ENCODE measurements around the gene TBXA2R.
A peak's percentile ranks its signal among the peaks of the same experiment; 100 is the strongest.

Gene TBXA2R

DNA sequence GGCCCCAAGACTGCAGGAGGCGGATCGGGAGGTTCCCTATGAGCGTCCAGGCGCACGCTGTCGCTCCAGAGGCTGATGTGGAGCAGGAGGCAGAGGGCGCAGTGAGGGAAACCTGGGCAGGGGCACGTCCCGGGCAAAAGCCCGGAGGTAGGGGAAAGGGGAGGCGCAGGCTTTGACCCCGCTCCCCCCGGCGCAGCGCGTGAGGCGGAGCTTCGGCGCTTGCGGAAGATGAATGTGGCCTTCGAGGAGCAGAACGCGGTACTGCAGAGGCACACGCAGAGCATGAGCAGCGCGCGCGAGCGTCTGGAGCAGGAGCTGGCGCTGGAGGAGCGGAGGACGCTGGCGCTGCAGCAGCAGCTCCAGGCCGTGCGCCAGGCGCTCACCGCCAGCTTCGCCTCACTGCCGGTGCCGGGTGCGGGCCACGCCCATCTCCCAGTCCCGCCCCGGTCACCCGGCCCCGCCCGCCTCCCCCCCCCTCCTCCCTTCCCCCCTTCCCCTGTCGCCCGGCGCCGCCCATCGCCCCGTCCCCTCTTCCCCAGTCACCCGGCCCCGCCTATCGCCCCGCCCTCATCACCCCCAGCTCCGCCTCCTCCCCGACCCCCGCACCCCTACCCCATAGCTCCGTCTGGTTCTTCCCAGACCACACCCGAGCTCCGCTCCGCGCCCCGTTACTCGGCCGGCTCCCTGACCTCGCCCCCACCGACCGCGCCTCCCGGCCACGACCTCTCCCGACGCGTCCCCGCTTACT, 29.8 kb downstream of the TBXA2R start:
- TF ChIP-seq GATA2 (IDR thresholded peaks at IDR 0.05; ENCODE audit: low read depth, low read length) (no peak), GATA3 (IDR thresholded peaks at IDR 0.05; ENCODE audit: low read depth, low read length) (no peak)

GRCh38 chr19:3575949-3576673, 30.6 kb downstream of the TBXA2R start:
- TF ChIP-seq GATA2 (IDR thresholded peaks at IDR 0.05; ENCODE audit: low read depth, low read length) (no peak), GATA3 (IDR thresholded peaks at IDR 0.05; ENCODE audit: low read depth, low read length) (no peak)

DNA sequence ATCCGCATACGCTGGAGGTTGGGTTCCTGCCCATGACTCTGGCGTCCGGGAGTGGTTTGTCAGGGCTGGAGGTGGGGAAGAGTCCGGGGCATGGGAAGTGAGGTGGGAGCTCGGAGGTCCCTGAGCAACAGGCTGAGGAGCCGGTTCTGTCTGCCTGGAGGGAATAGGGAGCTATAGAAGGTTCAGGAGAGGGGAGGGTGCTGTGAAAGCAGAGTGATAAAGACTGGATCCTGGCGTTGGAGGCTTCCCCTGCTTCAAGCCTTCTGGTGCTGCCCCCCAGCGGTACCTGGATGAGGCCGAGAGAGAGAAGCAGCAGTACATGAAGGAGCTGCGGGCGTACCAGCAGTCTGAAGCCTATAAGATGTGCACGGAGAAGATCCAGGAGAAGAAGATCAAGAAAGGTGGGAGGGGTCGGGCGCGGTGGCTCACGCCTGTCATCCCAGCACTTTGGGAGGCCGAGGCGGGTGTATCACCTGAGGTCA, 31.4 kb downstream of the TBXA2R start:
- no peak for TF ChIP-seq GATA2 (IDR thresholded peaks at IDR 0.05; ENCODE audit: low read depth, low read length)
- no peak for TF ChIP-seq GATA3 (IDR thresholded peaks at IDR 0.05; ENCODE audit: low read depth, low read length)

GRCh38 chr19:3573858-3574637, 32.6 kb downstream of the TBXA2R start:
- TF ChIP-seq GATA2 (IDR thresholded peaks at IDR 0.05; ENCODE audit: low read depth, low read length) (no peak), GATA3 (IDR thresholded peaks at IDR 0.05; ENCODE audit: low read depth, low read length) (no peak)

GRCh38 chr19:3573162-3573857, 33.4 kb downstream of the TBXA2R start:
- TF ChIP-seq GATA3 (IDR thresholded peaks at IDR 0.05; ENCODE audit: low read depth, low read length) (no peak), GATA2 (IDR thresholded peaks at IDR 0.05; ENCODE audit: low read depth, low read length) (no peak)

GRCh38 chr19:3572855-3573161, 33.9 kb downstream of the TBXA2R start, which contains the start of gene HMG20B:
Gene HMG20B (plus strand): TSS chr19:3572944. CDS start chr19:3573310, 366 bp downstream.
- TF ChIP-seq GATA2 (IDR thresholded peaks at IDR 0.05; ENCODE audit: low read depth, low read length) = no peak
- TF ChIP-seq GATA3 (IDR thresholded peaks at IDR 0.05; ENCODE audit: low read depth, low read length) = no peak

GRCh38 chr19:3572132-3572854, 34.4 kb downstream of the TBXA2R start:
- no peak for TF ChIP-seq GATA3 (IDR thresholded peaks at IDR 0.05; ENCODE audit: low read depth, low read length)
- TF ChIP-seq GATA2 (IDR thresholded peaks at IDR 0.05; ENCODE audit: low read depth, low read length) = peak; percentile 94

GRCh38 chr19:3570606-3571011, 36.1 kb downstream of the TBXA2R start:
- TF ChIP-seq GATA2 (IDR thresholded peaks at IDR 0.05; ENCODE audit: low read depth, low read length) (no peak), GATA3 (IDR thresholded peaks at IDR 0.05; ENCODE audit: low read depth, low read length) (no peak)

DNA sequence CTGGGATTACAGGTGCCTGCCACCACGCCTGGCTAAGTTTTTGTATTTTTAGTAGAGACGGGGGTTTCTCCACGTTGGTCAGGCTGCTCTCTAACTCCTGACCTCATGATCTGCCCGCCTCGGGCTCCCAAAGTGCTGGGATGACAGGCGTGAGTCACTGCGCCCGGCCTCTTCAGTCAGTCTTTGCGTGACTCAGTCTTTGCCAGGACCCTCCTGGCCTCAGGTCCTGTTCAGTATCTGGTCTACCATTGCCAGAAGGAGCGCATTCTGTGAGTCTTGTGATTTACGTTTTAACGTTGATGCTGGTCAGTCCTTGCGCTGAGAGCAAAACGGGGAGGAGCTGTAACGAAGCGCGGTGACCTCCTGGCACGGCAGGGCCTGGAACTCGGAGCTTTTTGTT, 41.5 kb downstream of the TBXA2R start:
- TF ChIP-seq GATA2 (IDR thresholded peaks at IDR 0.05; ENCODE audit: low read depth, low read length) = no peak
- TF ChIP-seq GATA3 (IDR thresholded peaks at IDR 0.05; ENCODE audit: low read depth, low read length) = no peak

DNA sequence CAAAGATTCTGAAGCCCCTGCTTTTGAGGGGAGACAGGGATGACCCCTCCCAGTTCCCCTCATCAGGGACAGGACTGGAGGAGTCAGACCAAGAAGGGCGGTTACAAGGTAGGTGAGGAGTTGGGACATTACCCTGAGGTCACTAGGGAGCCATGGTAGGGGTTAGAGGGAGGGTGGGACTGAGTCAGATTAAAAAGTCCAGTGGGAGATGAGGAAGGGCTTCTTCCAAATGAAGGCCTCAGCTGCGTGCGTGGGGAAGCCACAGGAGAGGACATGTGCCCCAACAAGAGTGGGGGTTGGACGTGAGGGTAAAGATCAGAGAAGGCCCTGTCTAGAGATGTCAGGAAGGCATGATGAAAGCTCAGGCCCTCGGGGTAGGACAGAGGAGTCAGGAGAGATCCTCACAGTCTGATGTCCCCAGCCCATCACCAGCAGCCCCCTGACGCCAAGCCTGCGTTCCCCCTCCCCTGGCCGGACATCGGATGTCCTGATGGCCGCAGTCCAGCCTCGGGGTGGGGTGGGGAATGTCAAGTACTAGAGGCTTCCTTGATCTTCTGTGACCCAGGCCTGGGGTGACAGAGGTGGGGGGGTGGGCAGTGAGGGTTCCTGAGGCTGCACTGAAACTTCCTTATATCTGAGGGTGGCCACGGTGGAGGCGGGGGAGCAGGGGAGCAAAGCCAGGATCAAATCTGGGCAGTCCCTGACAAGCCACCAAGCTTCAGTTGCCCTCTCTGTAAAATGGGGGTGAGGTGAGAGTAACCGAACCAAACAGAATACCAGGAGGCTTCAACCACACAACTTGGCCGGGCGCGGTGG, 42.8 kb downstream of the TBXA2R start:
- TF ChIP-seq GATA3 (IDR thresholded peaks at IDR 0.05; ENCODE audit: low read depth, low read length) (no peak), GATA2 (IDR thresholded peaks at IDR 0.05; ENCODE audit: low read depth, low read length) (no peak)

- no peak for TF ChIP-seq GATA3 (IDR thresholded peaks at IDR 0.05; ENCODE audit: low read depth, low read length)
- no peak for TF ChIP-seq GATA2 (IDR thresholded peaks at IDR 0.05; ENCODE audit: low read depth, low read length)
These were observed 49.0 kb downstream of the TBXA2R start, which contains the start of gene MFSD12 for GRCh38 chr19:3557461-3558248. Gene MFSD12 (minus strand): TSS chr19:3557586. CDS start chr19:3557403, 183 bp downstream.

Measured in SH-SY5Y (cell line).